Hepatocyte (in vitro differentiated cells): ENCODE data around the gene PAPPA2.

Experiments
- CTCF ChIP-seq: fragments of 200-600 bp; sonication (generic); IDR thresholded peaks from 2 replicates; pipeline ENCODE4 v1.5.1; 2016; ENCODE audit warnings: antibody characterized with exemption, mild to moderate bottlenecking; ENCODE audit not compliant: poor library complexity
- EZH2 ChIP-seq: fragments of 200-600 bp; sonication (generic); IDR thresholded peaks from 2 replicates; pipeline ENCODE4 v1.6.1; 2016; ENCODE audit warnings: antibody characterized with exemption, mild to moderate bottlenecking, borderline replicate concordance

GRCh38 chr1:176656257-176656995 is 193.5 kb downstream of the PAPPA2 start:
- TF ChIP-seq CTCF (no peak), EZH2 (no peak)
